Sigmoid colon (tissue), 4 donors: Measurements from ENCODE around the gene PFDN4.

Experiments used
- EP300 ChIP-seq, 4 donors: sonication (generic); formaldehyde crosslinking; IDR thresholded peaks; one replicate each; pipeline ENCODE4 v1.6.1; 2017; ENCODE audit warnings: antibody characterized with exemption in 4 of 4
- POLR2A ChIP-seq, 2 donors: fragments of 450-650 bp; IDR thresholded peaks; one replicate each; pipeline ENCODE4 v1.6.1; 2016; ENCODE audit warnings: antibody characterized with exemption in 2 of 2, mild to moderate bottlenecking in 2 of 2, moderate library complexity in 2 of 2
- POLR2AphosphoS5 ChIP-seq, 4 donors: sonication (generic); formaldehyde crosslinking; IDR thresholded peaks; one replicate each; pipeline ENCODE4 v1.6.1; 2017; ENCODE audit warnings: antibody characterized with exemption in 4 of 4
- TF ChIP-seq, protein P1 (sequence below), 4 experiments: fragments of 450-650 bp in 3 of 4; fragments of 200-600 bp in 1 of 4; IDR thresholded peaks; one replicate each; pipeline ENCODE4 v1.5.1; 2016 to 2019; ENCODE audit warnings: antibody characterized with exemption in 4 of 4, mild to moderate bottlenecking in 3 of 4, moderate library complexity in 2 of 4

GRCh38 chr20:54223285-54223684, 15.4 kb downstream of the PFDN4 start:
- TF ChIP-seq, protein P1, sequence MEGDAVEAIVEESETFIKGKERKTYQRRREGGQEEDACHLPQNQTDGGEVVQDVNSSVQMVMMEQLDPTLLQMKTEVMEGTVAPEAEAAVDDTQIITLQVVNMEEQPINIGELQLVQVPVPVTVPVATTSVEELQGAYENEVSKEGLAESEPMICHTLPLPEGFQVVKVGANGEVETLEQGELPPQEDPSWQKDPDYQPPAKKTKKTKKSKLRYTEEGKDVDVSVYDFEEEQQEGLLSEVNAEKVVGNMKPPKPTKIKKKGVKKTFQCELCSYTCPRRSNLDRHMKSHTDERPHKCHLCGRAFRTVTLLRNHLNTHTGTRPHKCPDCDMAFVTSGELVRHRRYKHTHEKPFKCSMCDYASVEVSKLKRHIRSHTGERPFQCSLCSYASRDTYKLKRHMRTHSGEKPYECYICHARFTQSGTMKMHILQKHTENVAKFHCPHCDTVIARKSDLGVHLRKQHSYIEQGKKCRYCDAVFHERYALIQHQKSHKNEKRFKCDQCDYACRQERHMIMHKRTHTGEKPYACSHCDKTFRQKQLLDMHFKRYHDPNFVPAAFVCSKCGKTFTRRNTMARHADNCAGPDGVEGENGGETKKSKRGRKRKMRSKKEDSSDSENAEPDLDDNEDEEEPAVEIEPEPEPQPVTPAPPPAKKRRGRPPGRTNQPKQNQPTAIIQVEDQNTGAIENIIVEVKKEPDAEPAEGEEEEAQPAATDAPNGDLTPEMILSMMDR (IDR thresholded peaks at IDR 0.05): no peak
- TF ChIP-seq POLR2AphosphoS5 (IDR thresholded peaks at IDR 0.05) (no peak), POLR2A (IDR thresholded peaks at IDR 0.05) (no peak), EP300 (IDR thresholded peaks at IDR 0.05) (no peak)
